Activated gamma-delta T cell treated with anti-CD3 and anti-CD28 coated beads, Interleukin-2, amount 50 U/mL, for 16 hours (primary cell): ENCODE data around the gene TTLL6.
"Not testable (repeated sequence)": the region's sequence is repeated elsewhere in the genome, so short reads cannot be mapped to it uniquely, and the experiment has no call there.

ENCODE experiments used
- DNase-seq: peaks from one replicate; pipeline ENCODE4 v3.0.0-alpha.2; 2020; ENCODE audit warnings: low read depth

The TTLL6 gene

GRCh38 chr17:48815311-48815710, 1.7 kb downstream of the TTLL6 start:
- no peak for DNase-seq

GRCh38 chr17:48814504-48814903, 2.5 kb downstream of the TTLL6 start:
- DNase-seq = peak; percentile 46

- DNase-seq = no peak
Observed at GRCh38 chr17:48812001-48812400, 5.0 kb downstream of the TTLL6 start.

- DNase-seq = no peak
Observed at GRCh38 chr17:48809182-48809581, 7.8 kb downstream of the TTLL6 start.

- peak; percentile 61 for DNase-seq
Observed at GRCh38 chr17:48804936-48805411, 12.1 kb downstream of the TTLL6 start.

GRCh38 chr17:48800626-48801217, 16.3 kb downstream of the TTLL6 start:
- no peak for DNase-seq

- DNase-seq = no peak
Observed at GRCh38 chr17:48799069-48799723, 17.8 kb downstream of the TTLL6 start.

GRCh38 chr17:48796163-48796522, 20.9 kb downstream of the TTLL6 start:
- DNase-seq = not testable (repeated sequence)

- DNase-seq = no peak
Observed at GRCh38 chr17:48795444-48796162, 21.4 kb downstream of the TTLL6 start.

GRCh38 chr17:48792033-48792798, 24.8 kb downstream of the TTLL6 start:
- no peak for DNase-seq

- no peak for DNase-seq
Observed at GRCh38 chr17:48791128-48792032, 25.6 kb downstream of the TTLL6 start.

- DNase-seq = no peak
Observed at GRCh38 chr17:48790607-48791127, 26.4 kb downstream of the TTLL6 start.

GRCh38 chr17:48787828-48788227, 29.2 kb downstream of the TTLL6 start:
- no peak for DNase-seq

GRCh38 chr17:48779421-48779820, 37.6 kb downstream of the TTLL6 start:
- DNase-seq = no peak

GRCh38 chr17:48776602-48777001, 40.4 kb downstream of the TTLL6 start:
- no peak for DNase-seq

- no peak for DNase-seq
Observed at GRCh38 chr17:48773245-48773644, 43.8 kb downstream of the TTLL6 start.

- DNase-seq = no peak
Observed at GRCh38 chr17:48770954-48771353, 46.1 kb downstream of the TTLL6 start.

- no peak for DNase-seq
Observed at GRCh38 chr17:48769009-48769675, 47.9 kb downstream of the TTLL6 start.

- no peak for DNase-seq
Observed at GRCh38 chr17:48767263-48767774, 49.7 kb downstream of the TTLL6 start.

GRCh38 chr17:48761114-48761513, 55.9 kb downstream of the TTLL6 start:
- no peak for DNase-seq
